K562 (cell line): ENCODE data around the gene CD74. TPM values are rescaled to one million over a fixed set of nuclear protein-coding genes. Genes with fewer than 3 reads are reported as not detected.

Source experiments
- ASH1L ChIP-seq: fragments of 450-650 bp; IDR thresholded peaks from 2 replicates; pipeline ENCODE4 v1.6.1; 2018; ENCODE audit warnings: borderline replicate concordance, mild to moderate bottlenecking, low read depth; ENCODE audit not compliant: partially characterized antibody
- BCOR ChIP-seq: fragments of 450-650 bp; IDR thresholded peaks from 2 replicates; pipeline ENCODE4 v1.6.1; 2016
- E2F6 ChIP-seq, 2 experiments: IDR thresholded peaks; 2 replicates each; pipeline ENCODE4 v1.6.1; 2011; ENCODE audit warnings: borderline replicate concordance in 1 of 2, control low read depth in 1 of 2, low read depth in 1 of 2, low read length in 1 of 2, mild to moderate bottlenecking in 1 of 2, mixed read lengths in 1 of 2, moderate library complexity in 1 of 2; ENCODE audit not compliant: insufficient read depth in 1 of 2, insufficient read length in 1 of 2, poor library complexity in 1 of 2, severe bottlenecking in 1 of 2; ENCODE audit errors: extremely low read depth in 1 of 2
- ESRRA ChIP-seq: fragments of 450-650 bp; IDR thresholded peaks from 2 replicates; pipeline ENCODE4 v1.6.1; 2014; ENCODE audit warnings: low read depth, mild to moderate bottlenecking, moderate library complexity, borderline replicate concordance
- LARP7 ChIP-seq: fragments of 450-650 bp; IDR thresholded peaks from 2 replicates; pipeline ENCODE4 v1.6.1; 2016
- NR0B1 ChIP-seq: fragments of 450-650 bp; IDR thresholded peaks from one replicate; pipeline ENCODE4 v1.6.1; 2018; ENCODE audit warnings: mild to moderate bottlenecking, moderate library complexity; ENCODE audit not compliant: partially characterized antibody
- NR2C2 ChIP-seq, 2 experiments: fragments of 200-800 bp in 1 of 2; sonication (Bioruptor generic) in 1 of 2; sonication (generic) in 1 of 2; formaldehyde crosslinking in 1 of 2; IDR thresholded peaks; 2 replicates each; pipeline versions ENCODE4 v1.6.1 to v1.8.0; 2016 to 2022; ENCODE audit warnings: mild to moderate bottlenecking in 1 of 2, missing compliant biosample characterization in 1 of 2, missing genetic modification characterization in 1 of 2, missing genetic modification reagents in 1 of 2
- PCBP1 ChIP-seq: fragments of 200-400 bp; formaldehyde crosslinking; IDR thresholded peaks from 2 replicates; pipeline ENCODE4 v1.6.1; 2018; ENCODE audit warnings: mild to moderate bottlenecking, low read depth, low read length; ENCODE audit not compliant: poor library complexity, severe bottlenecking
- PREB ChIP-seq: sonication (generic); formaldehyde crosslinking; IDR thresholded peaks from 2 replicates; pipeline ENCODE4 v1.8.1; 2023; ENCODE audit warnings: mild to moderate bottlenecking, missing genetic modification reagents
- SP2 ChIP-seq: IDR thresholded peaks from 2 replicates; pipeline ENCODE4 v1.6.1; 2011; ENCODE audit warnings: mild to moderate bottlenecking, low read depth, low read length, moderate library complexity; ENCODE audit not compliant: poor library complexity, severe bottlenecking; ENCODE audit errors: extremely low read depth
- TAF15 ChIP-seq: fragments of 200-400 bp; formaldehyde crosslinking; IDR thresholded peaks from 2 replicates; pipeline ENCODE4 v1.6.1; 2017; ENCODE audit warnings: mild to moderate bottlenecking, low read depth, low read length, moderate library complexity
- TAF7 ChIP-seq: fragments of 450-650 bp; IDR thresholded peaks from 2 replicates; pipeline ENCODE4 v1.6.1; 2016; ENCODE audit warnings: missing genetic modification characterization, missing compliant biosample characterization
- TOE1 ChIP-seq, 2 experiments: fragments of 450-650 bp in 1 of 2; sonication (generic) in 1 of 2; formaldehyde crosslinking in 1 of 2; IDR thresholded peaks; 2 replicates each; pipeline versions ENCODE4 v1.7.1 to v1.8.0; 2016 to 2022; ENCODE audit warnings: borderline replicate concordance in 2 of 2, mild to moderate bottlenecking in 2 of 2, antibody characterized with exemption in 1 of 2, inconsistent platforms in 1 of 2, low read depth in 1 of 2, missing genetic modification reagents in 1 of 2, moderate library complexity in 1 of 2
- USF1 ChIP-seq: sonication (generic); formaldehyde crosslinking; IDR thresholded peaks from 2 replicates; pipeline ENCODE4 v1.9.0; 2022; ENCODE audit warnings: mild to moderate bottlenecking, missing genetic modification reagents
- ZNF224 ChIP-seq: sonication (generic); formaldehyde crosslinking; IDR thresholded peaks from 2 replicates; pipeline ENCODE4 v1.8.0; 2022; ENCODE audit warnings: mild to moderate bottlenecking, missing genetic modification reagents
- polyA plus RNA-seq, 8 experiments: library from polyadenylated mRNA; depleted of rRNA in 4 of 8; stranded (reverse) in 5 of 8; unstranded in 3 of 8; fragments of >200 nt; fragmentation: Nextera tagmentation in 2 of 8; fragmentation: Illumina TruSeq in 1 of 8; extraction: Ambion mirVana in 2 of 8; extraction: Trizol in 1 of 8; gene quantifications; 2 replicates each; pipeline versions ENCODE4 v1.2.1 to v1.2.3, GENCODE V29; 2011 to 2014; ENCODE audit warnings: inconsistent platforms in 1 of 8, missing spikeins in 1 of 8
- total RNA-seq, 7 experiments: library from RNA; depleted of rRNA in 6 of 7; stranded (reverse); fragments of >200 nt in 6 of 7; fragmentation: Illumina TruSeq in 2 of 7; extraction: Trizol in 2 of 7; gene quantifications; 2 replicates each; pipeline versions ENCODE4 v1.2.1 to v1.2.3, GENCODE V29; 2011 to 2021; ENCODE audit warnings: low replicate concordance in 1 of 7
- TF ChIP-seq, protein P1 (sequence below), 2 experiments: fragments of 150-350 bp in 1 of 2; IDR thresholded peaks; 2 replicates each; pipeline ENCODE4 v1.6.1; 2012 to 2016; ENCODE audit warnings: low read depth in 2 of 2, low read length in 2 of 2, mild to moderate bottlenecking in 1 of 2, moderate library complexity in 1 of 2

The CD74 gene
- total and polyA plus RNA-seq, 9 of the 15 experiments (the other 6 are each of a cell fraction or from before 2014, with no cell fraction given), result 0.07 to 4.8 (median 0.32) TPM

- TF ChIP-seq, protein P1, sequence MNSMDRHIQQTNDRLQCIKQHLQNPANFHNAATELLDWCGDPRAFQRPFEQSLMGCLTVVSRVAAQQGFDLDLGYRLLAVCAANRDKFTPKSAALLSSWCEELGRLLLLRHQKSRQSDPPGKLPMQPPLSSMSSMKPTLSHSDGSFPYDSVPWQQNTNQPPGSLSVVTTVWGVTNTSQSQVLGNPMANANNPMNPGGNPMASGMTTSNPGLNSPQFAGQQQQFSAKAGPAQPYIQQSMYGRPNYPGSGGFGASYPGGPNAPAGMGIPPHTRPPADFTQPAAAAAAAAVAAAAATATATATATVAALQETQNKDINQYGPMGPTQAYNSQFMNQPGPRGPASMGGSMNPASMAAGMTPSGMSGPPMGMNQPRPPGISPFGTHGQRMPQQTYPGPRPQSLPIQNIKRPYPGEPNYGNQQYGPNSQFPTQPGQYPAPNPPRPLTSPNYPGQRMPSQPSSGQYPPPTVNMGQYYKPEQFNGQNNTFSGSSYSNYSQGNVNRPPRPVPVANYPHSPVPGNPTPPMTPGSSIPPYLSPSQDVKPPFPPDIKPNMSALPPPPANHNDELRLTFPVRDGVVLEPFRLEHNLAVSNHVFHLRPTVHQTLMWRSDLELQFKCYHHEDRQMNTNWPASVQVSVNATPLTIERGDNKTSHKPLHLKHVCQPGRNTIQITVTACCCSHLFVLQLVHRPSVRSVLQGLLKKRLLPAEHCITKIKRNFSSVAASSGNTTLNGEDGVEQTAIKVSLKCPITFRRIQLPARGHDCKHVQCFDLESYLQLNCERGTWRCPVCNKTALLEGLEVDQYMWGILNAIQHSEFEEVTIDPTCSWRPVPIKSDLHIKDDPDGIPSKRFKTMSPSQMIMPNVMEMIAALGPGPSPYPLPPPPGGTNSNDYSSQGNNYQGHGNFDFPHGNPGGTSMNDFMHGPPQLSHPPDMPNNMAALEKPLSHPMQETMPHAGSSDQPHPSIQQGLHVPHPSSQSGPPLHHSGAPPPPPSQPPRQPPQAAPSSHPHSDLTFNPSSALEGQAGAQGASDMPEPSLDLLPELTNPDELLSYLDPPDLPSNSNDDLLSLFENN (IDR thresholded peaks at IDR 0.05; ENCODE audit: low read depth in 2 of 2, low read length in 2 of 2), result no peak
- TF ChIP-seq PCBP1 (no peak), BCOR (no peak), E2F6 (IDR thresholded peaks at IDR 0.05; ENCODE audit: borderline replicate concordance in 1 of 2, extremely low read depth in 1 of 2, insufficient read depth in 1 of 2, insufficient read length in 1 of 2, low read depth in 1 of 2, low read length in 1 of 2, poor library complexity in 1 of 2, severe bottlenecking in 1 of 2) (no peak), NR0B1 (no peak), USF1 (peak; percentile 68), SP2 (no peak), TAF15 (no peak), PREB (CRISPR knock-in tag) (no peak), LARP7 (no peak), TOE1 (IDR thresholded peaks at IDR 0.05; ENCODE audit: borderline replicate concordance) (peak; percentile 88; the same call in 1 of the 2 replicates), TOE1 (CRISPR knock-in tag; IDR thresholded peaks at IDR 0.05; ENCODE audit: borderline replicate concordance, low read depth) (no peak), TAF7 (0 out of 2 replicates have a peak, but pooled peaks have one; percentile 6), ESRRA (peak; percentile 88), ZNF224 (CRISPR knock-in tag) (no peak), ASH1L (no peak), NR2C2 (CRISPR knock-in tag; IDR thresholded peaks at IDR 0.05) (no peak), NR2C2 (tag; IDR thresholded peaks at IDR 0.05) (peak; percentile 55; the same call in 1 of the 2 replicates)
These were observed 15.6 kb upstream of the CD74 start (continued) for GRCh38 chr5:150428106-150428876.
